ENCODE measurements around the gene ZNF519. TPM values are rescaled to one million over a fixed set of nuclear protein-coding genes. Genes with fewer than 3 reads are reported as not detected.

Gene ZNF519
- total and polyA plus RNA-seq, 8 donors = 0.88 to 2.9 (median 1.5) TPM

GRCh38 chr18:14086458-14087231 is 45.6 kb downstream of the ZNF519 start:
- FAIRE-seq = no peak
- no peaks in the 10 kb centered on the region for H3K36me3 ChIP-seq
- H3K27ac ChIP-seq = no peak overlapping the region
- peaks cover 0 to 6% (median 2%) of the 10 kb centered on the region in 4 donors for H3K27me3 ChIP-seq
- no peak overlapping the region for H3K4me3 ChIP-seq
- TF ChIP-seq, protein P1, sequence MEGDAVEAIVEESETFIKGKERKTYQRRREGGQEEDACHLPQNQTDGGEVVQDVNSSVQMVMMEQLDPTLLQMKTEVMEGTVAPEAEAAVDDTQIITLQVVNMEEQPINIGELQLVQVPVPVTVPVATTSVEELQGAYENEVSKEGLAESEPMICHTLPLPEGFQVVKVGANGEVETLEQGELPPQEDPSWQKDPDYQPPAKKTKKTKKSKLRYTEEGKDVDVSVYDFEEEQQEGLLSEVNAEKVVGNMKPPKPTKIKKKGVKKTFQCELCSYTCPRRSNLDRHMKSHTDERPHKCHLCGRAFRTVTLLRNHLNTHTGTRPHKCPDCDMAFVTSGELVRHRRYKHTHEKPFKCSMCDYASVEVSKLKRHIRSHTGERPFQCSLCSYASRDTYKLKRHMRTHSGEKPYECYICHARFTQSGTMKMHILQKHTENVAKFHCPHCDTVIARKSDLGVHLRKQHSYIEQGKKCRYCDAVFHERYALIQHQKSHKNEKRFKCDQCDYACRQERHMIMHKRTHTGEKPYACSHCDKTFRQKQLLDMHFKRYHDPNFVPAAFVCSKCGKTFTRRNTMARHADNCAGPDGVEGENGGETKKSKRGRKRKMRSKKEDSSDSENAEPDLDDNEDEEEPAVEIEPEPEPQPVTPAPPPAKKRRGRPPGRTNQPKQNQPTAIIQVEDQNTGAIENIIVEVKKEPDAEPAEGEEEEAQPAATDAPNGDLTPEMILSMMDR (IDR thresholded peaks at IDR 0.05) = peak in 2 of 4 donors; percentile 23 to 40
- 21 to 27% methylated on average over 9 of the region's 9 CpGs for WGBS, 2 donors
- no peak for DNase-seq
- H3K9me3 ChIP-seq = no peaks in the 10 kb centered on the region
- peak in 3 of 4 donors; percentile 58 to 70 (median 60) for ATAC-seq
- no peaks in the 10 kb centered on the region for H3K4me1 ChIP-seq
- intact Hi-C loops (cut with DNase I) = loop anchor here in 1 of 3 donors (10.0 kb wide), 1 partner anchor 262 kb away; the partner anchor contains the start of gene MC5R

- TF ChIP-seq, protein P1 (IDR thresholded peaks at IDR 0.05) = no peak
- Histone ChIP-seq H3K9me3 (no peaks in the 10 kb centered on the region), H3K4me1 (no peaks in the 10 kb centered on the region), H3K27me3 (peaks cover 0 to 6% (median 2%) of the 10 kb centered on the region in 4 donors), H3K27ac (no peak overlapping the region), H3K4me3 (no peak overlapping the region), H3K36me3 (no peaks in the 10 kb centered on the region)
- FAIRE-seq (no peak), DNase-seq (no peak), ATAC-seq (no peak)
- 79 to 92% methylated on average over 9 of the region's 9 CpGs for WGBS, 2 donors
- intact Hi-C loops (cut with DNase I) = loop anchor here in 1 of 3 donors (10.0 kb wide), 1 partner anchor 261 kb away; the partner anchor contains the start of gene MC5R
Measured at GRCh38 chr18:14085770-14086457, 46.3 kb downstream of the ZNF519 start.

- TF ChIP-seq, protein P1 (IDR thresholded peaks at IDR 0.05) = no peak
- ATAC-seq = no peak
- Histone ChIP-seq H3K27me3 (no peaks in the 10 kb centered on the region), H3K27ac (no peak overlapping the region), H3K36me3 (no peaks in the 10 kb centered on the region), H3K9me3 (no peaks in the 10 kb centered on the region), H3K4me3 (no peak overlapping the region), H3K4me1 (no peaks in the 10 kb centered on the region)
- 91 to 95% methylated on average over 3 of the region's 3 CpGs for WGBS, 2 donors
- FAIRE-seq = no peak
- no peak for DNase-seq
- intact Hi-C loops (cut with DNase I) = no loop called here
Measured at GRCh38 chr18:14075196-14075595, 57.0 kb downstream of the ZNF519 start.

GRCh38 chr18:14074187-14074586 is 58.0 kb downstream of the ZNF519 start:
- no peak overlapping the region for H3K4me3 ChIP-seq
- DNase-seq (no peak), FAIRE-seq (no peak), ATAC-seq (no peak)
- no peaks in the 10 kb centered on the region for H3K4me1 ChIP-seq
- intact Hi-C loops (cut with DNase I) = no loop called here
- H3K27me3 ChIP-seq = no peaks in the 10 kb centered on the region
- WGBS, 2 donors = 84 to 90% methylated on average over 5 of the region's 5 CpGs
- no peaks in the 10 kb centered on the region for H3K9me3 ChIP-seq
- TF ChIP-seq, protein P1 (IDR thresholded peaks at IDR 0.05) = no peak
- no peaks in the 10 kb centered on the region for H3K36me3 ChIP-seq
- H3K27ac ChIP-seq = no peak overlapping the region

Measured in pancreas (tissue), 10 donors.